Thoracic aorta (tissue), 2 donors: Measurements from ENCODE around the gene GSTM3. TPM values are rescaled to one million over a fixed set of nuclear protein-coding genes. Genes with fewer than 3 reads are reported as not detected.

Experiments used
- ATAC-seq: fragments of 150-250 bp; one replicate; pipeline ENCODE4 v1.8.0; 2017; ENCODE audit warnings: low read depth; ENCODE audit not compliant: insufficient number of reproducible peaks, low FRiP score
- DNase-seq: peaks from one replicate; pipeline ENCODE4 v3.0.0-alpha.2; 2020; ENCODE audit warnings: low spot score
- H3K27ac ChIP-seq, 2 donors: fragments of 200-600 bp; sonication (generic); 1 replicate in 1 of 2; 2 replicates in 1 of 2; pipeline ENCODE4 v1.5.1; 2016; ENCODE audit warnings: mild to moderate bottlenecking in 2 of 2, moderate library complexity in 2 of 2
- H3K27me3 ChIP-seq: fragments of 200-600 bp; sonication (generic); replicated peaks from 2 replicates; pipeline ENCODE4 v1.6.0; 2016; ENCODE audit warnings: mild to moderate bottlenecking; ENCODE audit not compliant: insufficient read depth
- H3K36me3 ChIP-seq: fragments of 200-600 bp; sonication (generic); one replicate; pipeline ENCODE4 v1.5.1; 2016
- H3K4me1 ChIP-seq, 2 donors: fragments of 200-600 bp; sonication (generic); 1 replicate in 1 of 2; 2 replicates in 1 of 2; pipeline versions ENCODE4 v1.5.1 to v1.6.0; 2016; ENCODE audit warnings: low read depth in 2 of 2, mild to moderate bottlenecking in 1 of 2; ENCODE audit not compliant: control insufficient read depth in 1 of 2
- H3K4me3 ChIP-seq: fragments of 200-600 bp; sonication (generic); 2 replicates; pipeline ENCODE4 v1.5.1; 2016; ENCODE audit warnings: mild to moderate bottlenecking
- H3K9me3 ChIP-seq: fragments of 200-600 bp; sonication (generic); 2 replicates; pipeline ENCODE4 v1.5.1; 2016
- CTCF ChIP-seq: fragments of 200-600 bp; sonication (generic); IDR thresholded peaks from one replicate; pipeline ENCODE4 v1.5.1; 2019; ENCODE audit warnings: antibody characterized with exemption
- total RNA-seq, 2 donors: library from RNA; depleted of rRNA; stranded (reverse); fragments of >200 nt; gene quantifications; one replicate each; pipeline versions ENCODE4 v1.1.0 to v1.2.3, GENCODE V29; 2016

GSTM3 gene
- total RNA-seq, 2 donors from 2014 or later: 33.1 to 68.6 TPM

- DNase-seq (no peak), ATAC-seq (no peak)
- Histone ChIP-seq H3K27ac (no peak overlapping the region), H3K27me3 (no peaks in the 10 kb centered on the region), H3K36me3 (no peaks in the 10 kb centered on the region), H3K4me3 (no peak overlapping the region), H3K9me3 (no peaks in the 10 kb centered on the region), H3K4me1 (peaks cover 0 to 9% of the 10 kb centered on the region in 2 donors)
- no peak for TF ChIP-seq CTCF
Measured at GRCh38 chr1:109775398-109775797, 34.6 kb upstream of the GSTM3 start.

GRCh38 chr1:109773900-109774485, 33.2 kb upstream of the GSTM3 start:
- H3K4me1 ChIP-seq: peaks cover 0 to 23% of the 10 kb centered on the region in 2 donors
- DNase-seq (no peak), ATAC-seq (no peak)
- no peak overlapping the region for H3K4me3 ChIP-seq
- TF ChIP-seq CTCF: no peak
- H3K27ac ChIP-seq: no peak overlapping the region
- no peaks in the 10 kb centered on the region for H3K27me3 ChIP-seq
- H3K9me3 ChIP-seq: no peaks in the 10 kb centered on the region
- H3K36me3 ChIP-seq: no peaks in the 10 kb centered on the region

GRCh38 chr1:109773203-109773899, 32.5 kb upstream of the GSTM3 start:
- peaks cover 0 to 29% of the 10 kb centered on the region in 2 donors for H3K4me1 ChIP-seq
- DNase-seq (peak; percentile 57), ATAC-seq (peak; percentile 43)
- H3K4me3 ChIP-seq: no peak overlapping the region
- peak; percentile 84 for TF ChIP-seq CTCF
- no peak overlapping the region for H3K27ac ChIP-seq
- no peaks in the 10 kb centered on the region for H3K27me3 ChIP-seq
- H3K9me3 ChIP-seq: no peaks in the 10 kb centered on the region
- H3K36me3 ChIP-seq: no peaks in the 10 kb centered on the region

GRCh38 chr1:109772658-109773202, 31.9 kb upstream of the GSTM3 start:
- no peak for ATAC-seq
- Histone ChIP-seq H3K4me1 (peaks cover 0 to 36% of the 10 kb centered on the region in 2 donors), H3K36me3 (no peaks in the 10 kb centered on the region), H3K9me3 (no peaks in the 10 kb centered on the region), H3K27me3 (no peaks in the 10 kb centered on the region), H3K27ac (no peak overlapping the region), H3K4me3 (no peak overlapping the region)
- no peak for TF ChIP-seq CTCF
- DNase-seq: no peak
